Chondrocyte (in vitro differentiated cells): Measurements from ENCODE around the gene BRMS1L. TPM values are rescaled to one million over a fixed set of nuclear protein-coding genes. Genes with fewer than 3 reads are reported as not detected.
A peak's percentile ranks its signal among the peaks of the same experiment; 100 is the strongest.

Experiments
- DNase-seq: peaks from one replicate; pipeline ENCODE4 v3.0.0; 2021; ENCODE audit warnings: mixed read lengths, low spot score
- H3K27ac Mint-ChIP-seq: one replicate; pipeline ENCODE4 v1.8.0; 2021; ENCODE audit warnings: mild to moderate bottlenecking, moderate library complexity, mixed read lengths; ENCODE audit not compliant: unreplicated experiment
- H3K27me3 Mint-ChIP-seq: 2 replicates; pipeline ENCODE4 v1.8.0; 2021; ENCODE audit warnings: low read depth, mixed read lengths
- H3K36me3 Mint-ChIP-seq: 2 replicates; pipeline ENCODE4 v1.8.0; 2021; ENCODE audit warnings: low read depth, mixed read lengths
- H3K4me1 Mint-ChIP-seq: 2 replicates; pipeline ENCODE4 v1.8.0; 2021; ENCODE audit warnings: low read depth, mild to moderate bottlenecking, mixed read lengths
- H3K4me3 Mint-ChIP-seq: one replicate; pipeline ENCODE4 v1.8.0; 2021; ENCODE audit warnings: mild to moderate bottlenecking, moderate library complexity, mixed read lengths; ENCODE audit not compliant: unreplicated experiment
- H3K9me3 Mint-ChIP-seq: 2 replicates; pipeline ENCODE4 v1.8.0; 2021; ENCODE audit warnings: low read depth, mixed read lengths
- total RNA-seq: library from RNA; stranded (reverse); gene quantifications from 3 replicates; pipeline ENCODE4 v1.2.1, GENCODE V29; 2021
- TF ChIP-seq, protein P1 (sequence below): fragments of 200-600 bp; sonication (generic); IDR thresholded peaks from 2 replicates; pipeline ENCODE4 v1.5.0; 2021; ENCODE audit warnings: antibody characterized with exemption, mild to moderate bottlenecking, moderate library complexity

Gene BRMS1L
- total RNA-seq, 1 donor from 2014 or later, result 9.5 TPM

GRCh38 chr14:35786856-35787255 is 39.3 kb upstream of the BRMS1L start:
- TF ChIP-seq, protein P1, sequence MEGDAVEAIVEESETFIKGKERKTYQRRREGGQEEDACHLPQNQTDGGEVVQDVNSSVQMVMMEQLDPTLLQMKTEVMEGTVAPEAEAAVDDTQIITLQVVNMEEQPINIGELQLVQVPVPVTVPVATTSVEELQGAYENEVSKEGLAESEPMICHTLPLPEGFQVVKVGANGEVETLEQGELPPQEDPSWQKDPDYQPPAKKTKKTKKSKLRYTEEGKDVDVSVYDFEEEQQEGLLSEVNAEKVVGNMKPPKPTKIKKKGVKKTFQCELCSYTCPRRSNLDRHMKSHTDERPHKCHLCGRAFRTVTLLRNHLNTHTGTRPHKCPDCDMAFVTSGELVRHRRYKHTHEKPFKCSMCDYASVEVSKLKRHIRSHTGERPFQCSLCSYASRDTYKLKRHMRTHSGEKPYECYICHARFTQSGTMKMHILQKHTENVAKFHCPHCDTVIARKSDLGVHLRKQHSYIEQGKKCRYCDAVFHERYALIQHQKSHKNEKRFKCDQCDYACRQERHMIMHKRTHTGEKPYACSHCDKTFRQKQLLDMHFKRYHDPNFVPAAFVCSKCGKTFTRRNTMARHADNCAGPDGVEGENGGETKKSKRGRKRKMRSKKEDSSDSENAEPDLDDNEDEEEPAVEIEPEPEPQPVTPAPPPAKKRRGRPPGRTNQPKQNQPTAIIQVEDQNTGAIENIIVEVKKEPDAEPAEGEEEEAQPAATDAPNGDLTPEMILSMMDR, result no peak
- H3K4me3 Mint-ChIP-seq, result no peak overlapping the region
- no peak for DNase-seq
- no peaks in the 10 kb centered on the region for H3K27me3 Mint-ChIP-seq
- no peaks in the 10 kb centered on the region for H3K36me3 Mint-ChIP-seq
- H3K4me1 Mint-ChIP-seq, result peaks cover 11% of the 10 kb centered on the region
- no peaks in the 10 kb centered on the region for H3K9me3 Mint-ChIP-seq
- no peak overlapping the region for H3K27ac Mint-ChIP-seq

DNA sequence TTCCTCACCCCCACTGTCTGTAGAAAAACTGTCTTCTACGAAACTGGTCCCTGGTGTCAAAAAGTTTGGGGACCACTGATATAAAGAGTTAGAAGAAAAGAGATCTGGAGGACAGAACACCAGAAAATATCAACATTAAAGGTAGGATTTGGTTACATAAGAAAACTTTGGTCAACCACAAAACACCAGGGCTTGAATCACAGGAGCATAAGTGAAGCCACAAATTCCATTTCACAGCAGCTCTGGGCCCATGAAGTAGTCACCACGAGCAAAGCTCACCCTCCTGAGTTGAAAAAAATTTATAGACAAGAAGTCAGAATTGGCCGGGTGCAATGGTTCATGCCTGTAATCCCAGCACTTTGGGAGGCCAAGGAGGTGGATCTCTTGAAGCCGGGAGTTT is 36.5 kb upstream of the BRMS1L start:
- DNase-seq, result no peak
- Mint-ChIP-seq H3K27ac (no peak overlapping the region), H3K9me3 (no peaks in the 10 kb centered on the region), H3K4me3 (no peak overlapping the region), H3K27me3 (no peaks in the 10 kb centered on the region), H3K4me1 (peaks cover 11% of the 10 kb centered on the region), H3K36me3 (no peaks in the 10 kb centered on the region)
- TF ChIP-seq, protein P1, result no peak

GRCh38 chr14:35797796-35798195 is 28.3 kb upstream of the BRMS1L start:
- no peak overlapping the region for H3K4me3 Mint-ChIP-seq
- no peaks in the 10 kb centered on the region for H3K9me3 Mint-ChIP-seq
- H3K36me3 Mint-ChIP-seq, result no peaks in the 10 kb centered on the region
- no peaks in the 10 kb centered on the region for H3K27me3 Mint-ChIP-seq
- H3K27ac Mint-ChIP-seq, result no peak overlapping the region
- TF ChIP-seq, protein P1, result no peak
- no peak for DNase-seq
- H3K4me1 Mint-ChIP-seq, result peaks cover 4% of the 10 kb centered on the region

DNA sequence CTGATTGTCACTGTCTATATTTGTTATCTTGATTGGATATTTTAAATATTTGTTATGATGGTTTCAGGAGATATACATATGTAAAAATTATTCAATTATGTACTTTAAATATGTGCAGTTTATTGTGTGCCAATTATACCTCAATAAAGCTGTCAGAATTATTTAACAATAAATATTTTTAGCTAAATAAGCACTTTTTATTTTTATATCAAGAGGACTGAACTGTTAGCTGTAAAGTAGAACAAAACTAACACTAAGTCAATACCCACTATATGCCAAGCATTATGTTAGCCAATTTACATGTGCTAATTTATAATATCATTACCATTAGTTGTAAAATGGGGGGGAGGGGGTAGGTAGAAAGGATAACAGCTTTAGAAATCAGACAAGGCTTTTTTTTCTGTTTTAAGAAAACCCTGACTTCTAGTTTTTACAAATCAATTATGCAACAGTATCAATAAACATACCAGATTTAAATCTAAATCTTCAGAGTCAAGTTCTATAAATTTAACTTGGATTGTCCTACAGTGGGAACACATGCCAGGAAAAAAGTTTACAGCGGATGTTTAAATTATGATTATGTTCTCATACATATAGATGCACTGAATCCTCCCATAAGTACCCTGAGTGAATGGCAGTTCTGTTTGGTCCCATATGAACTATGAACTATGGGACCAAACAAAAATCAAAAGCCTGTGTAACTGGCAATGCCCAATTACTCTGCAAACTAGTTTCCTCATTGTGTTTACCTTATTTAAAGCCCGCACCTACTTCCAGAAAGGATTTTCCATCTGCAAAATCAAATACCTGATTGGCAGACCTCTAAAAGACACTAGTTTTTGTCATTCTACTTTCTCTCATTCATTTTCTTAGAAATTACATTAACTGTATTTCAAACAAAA is 19.9 kb upstream of the BRMS1L start:
- Mint-ChIP-seq H3K27me3 (no peaks in the 10 kb centered on the region), H3K4me3 (no peak overlapping the region), H3K9me3 (no peaks in the 10 kb centered on the region), H3K36me3 (no peaks in the 10 kb centered on the region), H3K27ac (no peak overlapping the region), H3K4me1 (peaks cover 32% of the 10 kb centered on the region)
- no peak for DNase-seq
- TF ChIP-seq, protein P1, result no peak

DNA sequence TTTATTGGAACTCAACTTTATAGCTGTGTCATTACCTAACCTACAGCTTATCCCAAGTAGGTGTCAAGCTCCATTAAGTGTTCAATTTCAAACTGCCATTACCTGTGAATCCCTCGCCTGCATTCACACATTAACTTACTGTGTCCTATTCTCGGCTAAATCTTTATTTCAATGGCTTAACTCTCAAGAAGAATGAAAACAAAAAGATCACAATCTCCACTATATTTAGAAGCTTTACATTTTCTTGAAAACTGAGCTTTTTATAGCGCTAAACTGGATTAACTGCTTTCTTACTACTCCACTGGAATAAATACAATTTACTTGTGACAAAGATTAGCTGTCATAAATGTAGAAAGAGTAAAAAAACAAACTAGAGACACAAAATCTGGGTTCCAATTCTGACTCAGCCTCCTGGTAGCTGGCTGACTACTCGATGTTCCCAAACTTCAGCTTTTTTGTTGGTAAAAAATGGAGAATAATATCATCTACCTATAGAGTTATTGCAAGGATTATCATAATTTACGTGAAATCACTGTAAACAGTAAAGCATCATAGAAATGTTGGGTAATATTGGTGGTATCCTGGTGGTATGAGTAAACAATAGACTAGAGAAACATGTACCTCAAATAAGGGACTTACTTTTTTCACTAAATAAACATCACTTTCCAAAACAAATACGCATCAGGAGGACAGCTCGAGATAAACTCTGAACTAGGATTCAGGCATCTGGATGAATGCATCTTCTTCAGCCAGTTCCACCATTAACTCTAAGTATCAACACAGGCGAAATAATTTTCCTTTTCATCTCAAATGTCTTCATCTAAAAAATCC is 18.8 kb upstream of the BRMS1L start:
- Mint-ChIP-seq H3K36me3 (no peaks in the 10 kb centered on the region), H3K4me3 (peak overlapping the region; percentile 97), H3K9me3 (peaks cover 1% of the 10 kb centered on the region), H3K4me1 (peaks cover 32% of the 10 kb centered on the region), H3K27me3 (no peaks in the 10 kb centered on the region), H3K27ac (peak overlapping the region; percentile 66)
- TF ChIP-seq, protein P1, result no peak
- DNase-seq, result no peak
